DOHH2 (cell line): ENCODE results near the gene NPBWR2.

Source experiments
- CTCF ChIP-seq: fragments of 200-600 bp; sonication (generic); IDR thresholded peaks from one replicate; pipeline ENCODE4 v1.5.1; 2014; ENCODE audit warnings: antibody characterized with exemption, mild to moderate bottlenecking, low read depth, low read length; ENCODE audit not compliant: poor library complexity, severe bottlenecking
- EZH2phosphoT487 ChIP-seq: fragments of 200-600 bp; sonication (generic); IDR thresholded peaks from 2 replicates; pipeline ENCODE4 v1.6.1; 2017; ENCODE audit warnings: borderline replicate concordance, mild to moderate bottlenecking, antibody characterized with exemption, low read length, moderate library complexity, mixed read lengths

- TF ChIP-seq CTCF (no peak), EZH2phosphoT487 (no peak)
These were observed 12.4 kb upstream of the NPBWR2 start for GRCh38 chr20:64119681-64120341.
